Thyroid gland (tissue), 4 donors: ENCODE data around the gene CDHR2. TPM values are rescaled to one million over a fixed set of nuclear protein-coding genes. Genes with fewer than 3 reads are reported as not detected.

Source experiments
- DNase-seq, 2 donors: peaks; one replicate each; pipeline ENCODE4 v3.0.0-alpha.2; 2019
- H3K27ac ChIP-seq, 3 donors: fragments of 200-600 bp; sonication (generic); 1 replicate in 2 of 3; 2 replicates in 1 of 3; pipeline ENCODE4 v1.5.1; 2016 to 2019; ENCODE audit warnings: mild to moderate bottlenecking in 1 of 3, moderate library complexity in 1 of 3
- H3K27me3 ChIP-seq: fragments of 200-600 bp; sonication (generic); one replicate; pipeline ENCODE4 v1.5.1; 2019
- H3K36me3 ChIP-seq, 2 donors: fragments of 200-600 bp; sonication (generic); one replicate each; pipeline ENCODE4 v1.5.1; 2016 to 2019
- H3K4me1 ChIP-seq, 2 donors: fragments of 200-600 bp; sonication (generic); one replicate each; pipeline ENCODE4 v1.5.1; 2017 to 2019
- H3K4me3 ChIP-seq, 3 donors: fragments of 200-600 bp; sonication (generic); replicated peaks in 1 of 3; 1 replicate in 2 of 3; 2 replicates in 1 of 3; pipeline ENCODE4 v1.5.1; 2016; ENCODE audit warnings: mild to moderate bottlenecking in 1 of 3
- H3K9me3 ChIP-seq: fragments of 200-600 bp; sonication (generic); one replicate; pipeline ENCODE4 v1.5.1; 2017
- POLR2A ChIP-seq, 2 donors: fragments of 450-650 bp; IDR thresholded peaks; one replicate each; pipeline ENCODE4 v1.6.1; 2017; ENCODE audit warnings: antibody characterized with exemption in 2 of 2, mild to moderate bottlenecking in 2 of 2, moderate library complexity in 1 of 2
- whole genome bisulfite sequencing, 2 donors: methylation state at CpG; one replicate each; pipeline ENCODE4 v1.1.5; 2017; 5-methylcytosine and 5-hydroxymethylcytosine counted together
- intact Hi-C: fragments of 100-400 bp; cut with DNase I; formaldehyde crosslinking; loops from one replicate; pipeline ENCODE4 v1.15.1; 2023
- total RNA-seq, 4 donors: library from RNA; depleted of rRNA; stranded (reverse); fragments of >200 nt; gene quantifications; one replicate each; pipeline ENCODE4 v1.2.3, GENCODE V29; 2016
- TF ChIP-seq, protein P1 (sequence below), 6 experiments: fragments of 200-600 bp in 3 of 6; fragments of 450-650 bp in 3 of 6; sonication (generic) in 3 of 6; IDR thresholded peaks; one replicate each; pipeline ENCODE4 v1.5.1; 2016 to 2019; ENCODE audit warnings: antibody characterized with exemption in 6 of 6, mild to moderate bottlenecking in 2 of 6, inconsistent platforms in 1 of 6, moderate library complexity in 1 of 6

CDHR2 gene
- total RNA-seq, result under 1 TPM in 1 of 4 donors, not detected in 3; 0.11 TPM

GRCh38 chr5:176548967-176549444, at the start of gene CDHR2:
TSS of gene CDHR2 (plus strand) at chr5:176549342. CDS start at chr5:176565353, 16,011 bp downstream.
- H3K27me3 ChIP-seq, result no peaks in the 10 kb centered on the region
- 79 to 81% methylated on average over 13 to 15 of the region's 18 CpGs for WGBS, 2 donors
- no peak within 1 kb of the TSS for H3K27ac ChIP-seq
- no peak within 1 kb of the TSS for H3K4me3 ChIP-seq
- peaks cover 2 to 7% of the 10 kb centered on the region in 2 donors for H3K4me1 ChIP-seq
- no peak for TF ChIP-seq POLR2A (IDR thresholded peaks at IDR 0.05)
- TF ChIP-seq, protein P1, sequence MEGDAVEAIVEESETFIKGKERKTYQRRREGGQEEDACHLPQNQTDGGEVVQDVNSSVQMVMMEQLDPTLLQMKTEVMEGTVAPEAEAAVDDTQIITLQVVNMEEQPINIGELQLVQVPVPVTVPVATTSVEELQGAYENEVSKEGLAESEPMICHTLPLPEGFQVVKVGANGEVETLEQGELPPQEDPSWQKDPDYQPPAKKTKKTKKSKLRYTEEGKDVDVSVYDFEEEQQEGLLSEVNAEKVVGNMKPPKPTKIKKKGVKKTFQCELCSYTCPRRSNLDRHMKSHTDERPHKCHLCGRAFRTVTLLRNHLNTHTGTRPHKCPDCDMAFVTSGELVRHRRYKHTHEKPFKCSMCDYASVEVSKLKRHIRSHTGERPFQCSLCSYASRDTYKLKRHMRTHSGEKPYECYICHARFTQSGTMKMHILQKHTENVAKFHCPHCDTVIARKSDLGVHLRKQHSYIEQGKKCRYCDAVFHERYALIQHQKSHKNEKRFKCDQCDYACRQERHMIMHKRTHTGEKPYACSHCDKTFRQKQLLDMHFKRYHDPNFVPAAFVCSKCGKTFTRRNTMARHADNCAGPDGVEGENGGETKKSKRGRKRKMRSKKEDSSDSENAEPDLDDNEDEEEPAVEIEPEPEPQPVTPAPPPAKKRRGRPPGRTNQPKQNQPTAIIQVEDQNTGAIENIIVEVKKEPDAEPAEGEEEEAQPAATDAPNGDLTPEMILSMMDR (IDR thresholded peaks at IDR 0.05), result no peak
- intact Hi-C loops, result loop anchor here (10.0 kb wide), 1 partner anchor 104 kb away; the partner anchor contains the start of gene FAF2
- no peaks in the 10 kb centered on the region for H3K36me3 ChIP-seq
- H3K9me3 ChIP-seq, result no peaks in the 10 kb centered on the region
- DNase-seq, result no peak

- 97 to 98% methylated on average over 3 of the region's 3 CpGs for WGBS, 2 donors
- Histone ChIP-seq H3K27ac (no peak overlapping the region), H3K36me3 (peaks cover 53 to 76% of the 10 kb centered on the region in 2 donors), H3K27me3 (no peaks in the 10 kb centered on the region), H3K4me3 (no peak overlapping the region), H3K4me1 (no peaks in the 10 kb centered on the region), H3K9me3 (no peaks in the 10 kb centered on the region)
- no peak for DNase-seq
- TF ChIP-seq POLR2A (IDR thresholded peaks at IDR 0.05), result no peak
- TF ChIP-seq, protein P1 (IDR thresholded peaks at IDR 0.05), result no peak
- intact Hi-C loops, result no loop called here
Measured at GRCh38 chr5:176500511-176500910, 48.6 kb upstream of the CDHR2 start.

GRCh38 chr5:176501333-176501732, 47.8 kb upstream of the CDHR2 start:
- TF ChIP-seq, protein P1 (IDR thresholded peaks at IDR 0.05), result no peak
- no peak for TF ChIP-seq POLR2A (IDR thresholded peaks at IDR 0.05)
- Histone ChIP-seq H3K36me3 (peaks cover 50 to 73% of the 10 kb centered on the region in 2 donors), H3K27me3 (no peaks in the 10 kb centered on the region), H3K27ac (no peak overlapping the region), H3K9me3 (no peaks in the 10 kb centered on the region), H3K4me1 (no peaks in the 10 kb centered on the region), H3K4me3 (no peak overlapping the region)
- 96 to 100% methylated on average over 1 of the region's 1 CpG for WGBS, 2 donors
- intact Hi-C loops, result no loop called here
- DNase-seq, result no peak

GRCh38 chr5:176503496-176503895, 45.6 kb upstream of the CDHR2 start:
- Histone ChIP-seq H3K4me1 (no peaks in the 10 kb centered on the region), H3K9me3 (no peaks in the 10 kb centered on the region), H3K36me3 (peaks cover 59 to 76% of the 10 kb centered on the region in 2 donors), H3K27me3 (no peaks in the 10 kb centered on the region), H3K27ac (no peak overlapping the region), H3K4me3 (no peak overlapping the region)
- WGBS, 2 donors, result 94% methylated on average over 5 of the region's 5 CpGs
- no peak for DNase-seq
- intact Hi-C loops, result no loop called here
- TF ChIP-seq, protein P1 (IDR thresholded peaks at IDR 0.05), result no peak
- no peak for TF ChIP-seq POLR2A (IDR thresholded peaks at IDR 0.05)

GRCh38 chr5:176507911-176508310, 41.2 kb upstream of the CDHR2 start:
- intact Hi-C loops, result no loop called here

More at GRCh38 chr5:176507911-176508310, 41.2 kb upstream of the CDHR2 start:
- no peak for DNase-seq
- 95 to 96% methylated on average over 2 of the region's 2 CpGs for WGBS, 2 donors
- TF ChIP-seq, protein P1 (IDR thresholded peaks at IDR 0.05), result no peak
- TF ChIP-seq POLR2A (IDR thresholded peaks at IDR 0.05), result no peak
- Histone ChIP-seq H3K4me3 (no peak overlapping the region), H3K36me3 (peaks cover 28 to 33% of the 10 kb centered on the region in 2 donors), H3K4me1 (no peaks in the 10 kb centered on the region), H3K27ac (no peak overlapping the region), H3K27me3 (no peaks in the 10 kb centered on the region), H3K9me3 (no peaks in the 10 kb centered on the region)
